Testis (tissue), 3 donors: Measurements from ENCODE around the gene KRT20. TPM values are rescaled to one million over a fixed set of nuclear protein-coding genes. Genes with fewer than 3 reads are reported as not detected.

Experiments
- DNase-seq: peaks from one replicate; pipeline ENCODE4 v3.0.0-alpha.2; 2019
- H3K27ac ChIP-seq, 2 donors: fragments of 200-600 bp; sonication (generic); one replicate each; pipeline ENCODE4 v1.5.1; 2019
- H3K27me3 ChIP-seq: fragments of 200-600 bp; sonication (generic); one replicate; pipeline ENCODE4 v1.5.1; 2019
- H3K36me3 ChIP-seq: fragments of 200-600 bp; sonication (generic); one replicate; pipeline ENCODE4 v1.5.1; 2017; ENCODE audit warnings: low read depth; ENCODE audit errors: missing control alignments
- H3K4me1 ChIP-seq: fragments of 200-600 bp; sonication (generic); one replicate; pipeline ENCODE4 v1.5.1; 2019
- H3K4me3 ChIP-seq, 2 donors: fragments of 200-600 bp; sonication (generic); one replicate each; pipeline ENCODE4 v1.5.1; 2017 to 2019
- H3K9me3 ChIP-seq: fragments of 200-600 bp; sonication (generic); one replicate; pipeline ENCODE4 v1.5.1; 2017
- POLR2A ChIP-seq: fragments of 450-650 bp; IDR thresholded peaks from one replicate; pipeline ENCODE4 v1.6.1; 2017; ENCODE audit warnings: antibody characterized with exemption, mild to moderate bottlenecking, moderate library complexity
- WGBS, 2 donors: methylation state at CpG; one replicate each; pipeline ENCODE4 v1.1.5; 2018; 5-methylcytosine and 5-hydroxymethylcytosine counted together
- intact Hi-C: fragments of 100-400 bp; cut with DNase I; formaldehyde crosslinking; loops from one replicate; pipeline ENCODE4 v1.15.1; 2023; ENCODE audit warnings: low total_unique reads
- polyA plus RNA-seq: library from polyadenylated mRNA; stranded (reverse); fragments of 350-450 nt; fragmentation: Illumina TruSeq; extraction: RNeasy Lipid Tissue Mini Kit (QIAGEN cat#74804); gene quantifications from one replicate; pipeline ENCODE4 v1.2.3, GENCODE V29; 2014; ENCODE audit warnings: low read depth, low replicate concordance; ENCODE audit not compliant: insufficient read depth
- total RNA-seq, 2 donors: library from RNA; depleted of rRNA; stranded (reverse); fragments of >200 nt; gene quantifications; one replicate each; pipeline ENCODE4 v1.2.3, GENCODE V29; 2016
- TF ChIP-seq, protein P1 (sequence below), 3 experiments: fragments of 450-650 bp in 2 of 3; fragments of 200-600 bp in 1 of 3; sonication (generic) in 1 of 3; IDR thresholded peaks; one replicate each; pipeline ENCODE4 v1.5.1; 2016 to 2019; ENCODE audit warnings: antibody characterized with exemption in 3 of 3, mild to moderate bottlenecking in 2 of 3, moderate library complexity in 1 of 3

The KRT20 gene
- total and polyA plus RNA-seq, 3 donors from 2014 or later, result not detected

DNA sequence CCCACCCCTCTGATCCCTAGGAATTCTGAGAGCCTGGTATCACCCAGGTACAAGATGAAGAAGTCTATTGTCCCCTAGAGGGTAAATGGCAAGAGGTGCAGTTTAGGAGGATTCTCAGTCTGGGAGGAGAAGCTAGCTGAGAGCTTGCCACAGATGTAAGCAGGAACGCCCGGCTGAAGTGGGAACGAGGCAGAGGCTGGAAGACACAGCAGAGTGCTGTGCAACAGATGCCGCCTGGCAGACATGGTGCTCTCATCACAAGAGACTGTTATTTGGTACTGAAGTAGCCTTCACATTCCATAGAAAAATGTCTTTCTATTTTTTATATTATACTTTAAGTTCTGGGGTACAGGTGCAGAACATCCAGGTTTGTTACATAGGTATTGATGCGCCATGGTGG is 20.3 kb upstream of the KRT20 start:
- TF ChIP-seq POLR2A, result no peak
- TF ChIP-seq, protein P1, sequence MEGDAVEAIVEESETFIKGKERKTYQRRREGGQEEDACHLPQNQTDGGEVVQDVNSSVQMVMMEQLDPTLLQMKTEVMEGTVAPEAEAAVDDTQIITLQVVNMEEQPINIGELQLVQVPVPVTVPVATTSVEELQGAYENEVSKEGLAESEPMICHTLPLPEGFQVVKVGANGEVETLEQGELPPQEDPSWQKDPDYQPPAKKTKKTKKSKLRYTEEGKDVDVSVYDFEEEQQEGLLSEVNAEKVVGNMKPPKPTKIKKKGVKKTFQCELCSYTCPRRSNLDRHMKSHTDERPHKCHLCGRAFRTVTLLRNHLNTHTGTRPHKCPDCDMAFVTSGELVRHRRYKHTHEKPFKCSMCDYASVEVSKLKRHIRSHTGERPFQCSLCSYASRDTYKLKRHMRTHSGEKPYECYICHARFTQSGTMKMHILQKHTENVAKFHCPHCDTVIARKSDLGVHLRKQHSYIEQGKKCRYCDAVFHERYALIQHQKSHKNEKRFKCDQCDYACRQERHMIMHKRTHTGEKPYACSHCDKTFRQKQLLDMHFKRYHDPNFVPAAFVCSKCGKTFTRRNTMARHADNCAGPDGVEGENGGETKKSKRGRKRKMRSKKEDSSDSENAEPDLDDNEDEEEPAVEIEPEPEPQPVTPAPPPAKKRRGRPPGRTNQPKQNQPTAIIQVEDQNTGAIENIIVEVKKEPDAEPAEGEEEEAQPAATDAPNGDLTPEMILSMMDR (IDR thresholded peaks at IDR 0.05), result no peak
- 86 to 91% methylated on average over 5 of the region's 5 CpGs for WGBS, 2 donors
- Histone ChIP-seq H3K9me3 (no peaks in the 10 kb centered on the region), H3K27ac (no peak overlapping the region), H3K36me3 (no peaks in the 10 kb centered on the region), H3K4me1 (peaks cover 6% of the 10 kb centered on the region), H3K4me3 (no peak overlapping the region), H3K27me3 (no peaks in the 10 kb centered on the region)
- no peak for DNase-seq
- intact Hi-C loops, result loop anchor here (10.0 kb wide), 1 partner anchor 419 kb away; no protein-coding TSS in a partner anchor

DNA sequence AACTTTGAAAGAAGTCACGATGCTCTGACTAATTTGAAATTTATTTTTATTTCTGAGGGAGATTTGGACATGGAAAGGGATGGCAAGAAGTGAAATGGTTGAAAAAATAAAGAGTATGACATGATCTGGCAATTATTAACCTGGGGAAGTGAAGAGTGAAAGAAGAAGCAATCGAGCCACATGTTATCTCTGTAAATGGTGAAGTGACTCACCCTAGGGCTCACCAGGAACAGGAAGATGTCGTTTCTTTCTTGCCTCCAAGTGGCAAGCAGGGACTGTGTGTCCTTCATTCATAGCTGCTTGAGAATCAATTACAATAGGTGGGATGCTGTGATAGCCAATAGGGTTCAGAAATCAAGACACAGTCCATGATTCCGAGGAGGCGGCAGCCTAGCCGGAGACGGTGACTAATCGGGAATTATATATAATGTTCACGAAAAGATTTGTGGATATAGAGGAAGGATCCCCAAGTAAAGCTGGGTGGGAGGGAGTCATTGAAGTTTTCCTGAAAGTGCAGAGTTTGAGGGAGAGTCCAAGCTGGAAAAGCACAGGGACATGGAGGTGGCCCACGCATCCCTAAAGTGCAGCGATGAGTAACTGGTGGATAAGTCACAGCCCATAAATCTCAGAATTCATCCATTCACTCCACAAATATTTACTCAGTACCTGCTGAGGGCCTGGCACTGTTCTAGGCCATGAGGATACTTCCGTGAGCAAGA is 18.2 kb upstream of the KRT20 start:
- 59 to 73% methylated on average over 12 of the region's 12 CpGs for WGBS, 2 donors
- Histone ChIP-seq H3K27ac (no peak overlapping the region), H3K4me1 (no peaks in the 10 kb centered on the region), H3K4me3 (no peak overlapping the region), H3K27me3 (no peaks in the 10 kb centered on the region), H3K9me3 (no peaks in the 10 kb centered on the region), H3K36me3 (no peaks in the 10 kb centered on the region)
- DNase-seq, result no peak
- TF ChIP-seq, protein P1 (IDR thresholded peaks at IDR 0.05), result no peak
- TF ChIP-seq POLR2A, result no peak
- intact Hi-C loops, result loop anchor here (10.0 kb wide), 1 partner anchor 422 kb away; no protein-coding TSS in a partner anchor

DNA sequence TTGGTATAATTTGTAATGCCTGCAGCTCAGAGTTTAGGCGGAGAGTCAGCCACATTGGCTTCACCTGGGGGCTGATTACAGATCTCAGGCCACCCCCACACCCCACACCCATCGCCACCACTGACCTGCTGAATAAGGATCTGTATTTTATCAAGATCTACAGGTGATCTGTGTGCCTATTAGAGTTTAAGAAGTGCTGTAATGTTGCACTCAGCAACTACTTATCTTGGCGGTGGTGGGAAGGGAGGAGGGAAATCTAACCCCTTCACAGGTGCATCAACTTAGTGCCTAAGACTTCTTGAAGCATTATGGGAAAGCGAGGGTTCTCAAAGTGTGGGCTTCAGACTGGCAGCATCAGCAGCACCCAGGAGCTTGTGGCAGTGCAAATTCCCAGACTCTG is 17.5 kb upstream of the KRT20 start:
- no peaks in the 10 kb centered on the region for H3K4me1 ChIP-seq
- H3K9me3 ChIP-seq, result no peaks in the 10 kb centered on the region
- TF ChIP-seq POLR2A, result no peak
- TF ChIP-seq, protein P1 (IDR thresholded peaks at IDR 0.05), result no peak
- no peak for DNase-seq
- H3K4me3 ChIP-seq, result no peak overlapping the region
- intact Hi-C loops, result loop anchor here (10.0 kb wide), 1 partner anchor 422 kb away; no protein-coding TSS in a partner anchor
- no peak overlapping the region for H3K27ac ChIP-seq
- 88 to 90% methylated on average over 4 of the region's 4 CpGs for WGBS, 2 donors
- H3K27me3 ChIP-seq, result no peaks in the 10 kb centered on the region
- H3K36me3 ChIP-seq, result no peaks in the 10 kb centered on the region

DNA sequence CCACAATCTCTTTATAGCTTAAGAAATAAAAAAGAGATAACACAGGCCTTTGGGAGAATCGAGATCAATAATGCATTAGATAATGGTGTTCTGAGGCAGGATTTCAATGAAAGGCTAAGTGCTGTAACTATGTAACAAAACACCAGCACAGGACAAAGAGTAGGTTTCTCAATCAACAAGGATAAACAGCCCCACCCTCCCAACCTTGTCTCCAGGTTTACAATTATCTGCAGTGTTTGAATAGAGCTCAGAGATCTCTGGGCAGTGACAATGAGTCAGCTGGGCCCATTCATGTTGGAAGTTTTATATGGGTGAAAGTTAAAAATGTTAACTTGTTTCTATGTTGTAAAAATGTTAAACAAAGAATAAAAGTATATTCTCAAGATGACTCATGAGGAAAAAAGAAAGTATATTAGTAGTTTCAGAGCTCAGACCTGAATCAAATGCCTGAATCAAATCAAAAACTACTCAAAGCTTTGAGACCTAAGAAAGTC is 17.0 kb upstream of the KRT20 start:
- WGBS, 2 donors, result 43 to 72% methylated on average over 1 of the region's 1 CpG
- no peaks in the 10 kb centered on the region for H3K27me3 ChIP-seq
- no peak for DNase-seq
- H3K27ac ChIP-seq, result no peak overlapping the region
- intact Hi-C loops, result loop anchor here (10.0 kb wide), 1 partner anchor 423 kb away; no protein-coding TSS in a partner anchor
- no peak for TF ChIP-seq POLR2A
- TF ChIP-seq, protein P1 (IDR thresholded peaks at IDR 0.05), result no peak
- H3K4me3 ChIP-seq, result no peak overlapping the region
- no peaks in the 10 kb centered on the region for H3K36me3 ChIP-seq
- no peaks in the 10 kb centered on the region for H3K9me3 ChIP-seq
- no peaks in the 10 kb centered on the region for H3K4me1 ChIP-seq
